T-helper 2 cell treated with Interferon-gamma antibody and Interleukin-4, amounts not matched to agents 100 ng/mL and 5 ng/mL, for 36 hours (primary cell): ENCODE measurements around the gene UBE2L5. TPM values are rescaled to one million over a fixed set of nuclear protein-coding genes. Genes with fewer than 3 reads are reported as not detected.
"Not testable (repeated sequence)": the region's sequence is repeated elsewhere in the genome, so short reads cannot be mapped to it uniquely, and the experiment has no call there.

Experiments used
- intact Hi-C: fragments of 100-400 bp; cut with micrococcal nuclease; formaldehyde crosslinking; loops from one replicate; pipeline ENCODE4 v1.15.1; 2023
- total RNA-seq: library from RNA; stranded (reverse); gene quantifications from 2 replicates; pipeline ENCODE4 v1.2.3, GENCODE V29; 2022

The UBE2L5 gene
- total RNA-seq, 1 donor from 2014 or later: not detected

DNA sequence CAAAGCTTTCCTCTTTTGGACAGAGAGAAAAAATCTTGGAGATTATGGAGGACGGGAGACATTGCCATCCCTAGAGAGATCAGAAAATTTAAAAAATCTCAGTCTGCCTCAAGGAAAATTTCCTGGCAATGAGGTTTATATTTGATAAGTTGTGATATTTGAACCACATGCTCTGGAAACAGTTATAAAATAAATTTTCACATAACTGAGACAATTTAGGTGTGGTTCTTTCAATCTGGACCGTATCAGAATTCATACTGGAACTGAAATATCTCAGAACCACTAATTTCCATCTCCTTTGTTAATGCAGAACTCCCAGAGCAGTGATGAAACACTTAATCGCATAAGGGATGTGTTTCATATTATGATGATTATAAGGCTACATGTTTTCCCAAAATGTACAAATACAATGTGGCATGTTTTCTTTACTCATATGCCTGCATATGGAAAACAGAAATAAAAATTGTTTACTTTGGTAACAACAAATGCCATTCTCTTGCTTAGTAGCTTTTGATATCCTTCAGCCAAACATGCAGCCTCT is 13.7 kb downstream of the UBE2L5 start:
- intact Hi-C loops: no loop called here

GRCh38 chr13:30437177-30437576 is 14.9 kb downstream of the UBE2L5 start:
- intact Hi-C loops: no loop called here

DNA sequence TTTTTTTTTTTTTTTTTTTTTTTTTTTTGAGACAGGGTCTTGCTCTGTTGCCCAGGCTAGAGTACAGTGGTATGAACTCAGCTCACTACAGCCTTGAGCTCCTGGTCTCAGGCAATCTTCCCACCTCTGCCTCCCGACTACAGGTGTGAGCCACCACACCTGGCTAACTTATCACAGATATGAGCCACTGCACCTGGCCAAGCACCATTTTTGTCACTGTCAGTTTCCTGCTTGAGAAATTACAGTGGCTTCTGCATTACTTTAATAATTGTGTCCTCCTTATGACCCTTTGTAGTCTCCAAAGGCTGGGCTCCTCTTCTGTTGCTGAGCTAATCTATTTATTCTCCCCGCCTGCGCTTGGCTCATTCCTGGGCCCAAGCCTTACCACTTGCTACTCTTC is 16.0 kb downstream of the UBE2L5 start:
- intact Hi-C loops: no loop called here

DNA sequence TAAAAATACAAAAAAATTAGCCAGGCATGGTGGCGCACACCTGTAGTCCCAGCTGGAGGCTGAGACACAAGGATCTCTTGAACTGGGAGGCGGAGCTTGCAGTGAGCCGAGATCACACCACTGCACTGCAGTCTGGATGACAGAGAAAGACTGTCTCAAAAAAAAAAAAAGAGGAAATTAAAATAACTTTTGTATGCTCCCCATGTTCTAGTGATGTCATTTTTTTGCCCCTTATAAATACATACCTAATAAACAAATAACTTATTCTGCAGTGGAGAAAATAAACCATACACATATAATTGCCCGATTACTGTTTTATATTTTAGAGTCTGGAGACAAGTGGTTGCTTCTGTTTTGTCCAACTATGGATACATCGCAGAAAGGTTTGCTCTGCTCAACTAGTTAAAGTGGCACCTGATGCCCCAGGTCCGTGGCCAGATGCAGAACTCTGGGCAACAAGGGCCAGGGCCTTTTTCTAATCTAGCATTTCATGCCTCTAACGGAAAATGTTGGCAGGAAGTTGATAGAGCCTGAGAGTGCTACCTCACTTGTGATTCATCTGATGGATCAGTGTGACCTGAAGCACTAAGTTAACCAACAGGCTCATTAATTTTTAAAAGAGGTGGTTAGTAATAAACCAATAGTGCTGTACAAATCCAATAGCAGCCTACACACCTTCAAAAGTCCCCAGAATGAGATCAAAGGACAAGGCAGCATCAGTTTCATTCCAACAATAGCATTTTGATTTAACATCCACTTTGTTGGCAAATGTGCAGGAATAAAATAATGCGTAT is 18.8 kb downstream of the UBE2L5 start:
- intact Hi-C loops: no loop called here

DNA sequence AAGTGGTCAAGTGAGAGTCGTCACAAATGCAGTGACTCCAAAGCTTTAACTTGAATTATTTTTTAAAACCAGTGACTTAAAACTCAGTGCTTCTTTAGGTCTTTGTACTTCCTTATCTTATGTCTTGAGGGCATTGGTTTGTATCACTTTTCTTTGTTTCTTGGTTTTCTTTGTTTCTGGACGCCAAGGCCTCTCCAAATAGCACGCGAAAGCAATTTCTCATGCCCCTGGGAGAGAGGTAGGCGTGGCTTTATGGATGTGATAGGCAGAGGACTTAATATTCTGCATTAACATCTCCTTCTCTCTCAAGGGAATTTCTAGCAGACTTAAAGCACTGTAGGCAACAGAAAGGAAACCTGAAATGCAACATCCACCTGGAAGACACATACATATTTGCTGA is 20.6 kb downstream of the UBE2L5 start:
- intact Hi-C loops: no loop called here

DNA sequence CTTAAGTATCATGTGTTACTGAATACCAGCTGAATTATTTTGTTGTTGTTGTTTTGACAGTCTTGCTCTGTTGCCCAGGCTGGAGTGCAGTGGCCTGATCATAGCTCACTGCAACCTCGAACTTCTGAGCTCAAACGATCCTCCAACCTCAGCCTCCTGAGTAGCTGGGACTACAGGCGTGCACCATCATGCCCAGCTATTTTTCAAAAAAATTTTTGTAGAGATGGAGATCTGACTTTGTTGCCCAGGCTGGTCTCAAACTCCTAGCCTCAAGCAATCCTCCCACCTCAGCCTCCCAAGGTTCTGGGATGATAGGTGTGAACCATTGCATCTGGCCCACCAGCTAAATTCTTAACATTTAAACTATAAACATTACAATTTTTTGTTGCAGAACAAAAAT is 21.2 kb downstream of the UBE2L5 start:
- intact Hi-C loops: not testable (repeated sequence)

GRCh38 chr13:30443957-30444404 is 21.7 kb downstream of the UBE2L5 start:
- intact Hi-C loops: no loop called here

- intact Hi-C loops: no loop called here
These were observed 23.8 kb downstream of the UBE2L5 start for GRCh38 chr13:30446126-30446500.

GRCh38 chr13:30448441-30448840 is 26.1 kb downstream of the UBE2L5 start:
- intact Hi-C loops: no loop called here

DNA sequence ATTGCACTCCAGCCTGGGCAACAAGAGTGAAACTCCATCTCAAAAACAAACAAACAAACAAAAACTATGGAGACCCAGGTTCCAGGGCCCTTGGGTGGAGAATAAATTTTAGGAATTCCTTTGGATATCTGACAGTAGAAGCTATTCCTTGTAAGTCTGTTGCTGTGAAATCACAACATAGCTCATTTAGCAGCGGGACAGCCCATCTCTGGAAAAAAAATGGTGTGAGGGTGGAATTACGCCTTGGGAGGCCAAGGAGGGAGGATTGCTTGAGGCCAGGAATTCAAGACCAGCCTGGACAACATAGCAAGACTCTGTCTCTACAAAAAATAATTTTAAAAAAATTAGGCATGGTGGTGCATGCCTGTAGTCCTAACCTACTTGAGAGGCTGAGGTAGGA is 27.8 kb downstream of the UBE2L5 start:
- intact Hi-C loops: no loop called here

DNA sequence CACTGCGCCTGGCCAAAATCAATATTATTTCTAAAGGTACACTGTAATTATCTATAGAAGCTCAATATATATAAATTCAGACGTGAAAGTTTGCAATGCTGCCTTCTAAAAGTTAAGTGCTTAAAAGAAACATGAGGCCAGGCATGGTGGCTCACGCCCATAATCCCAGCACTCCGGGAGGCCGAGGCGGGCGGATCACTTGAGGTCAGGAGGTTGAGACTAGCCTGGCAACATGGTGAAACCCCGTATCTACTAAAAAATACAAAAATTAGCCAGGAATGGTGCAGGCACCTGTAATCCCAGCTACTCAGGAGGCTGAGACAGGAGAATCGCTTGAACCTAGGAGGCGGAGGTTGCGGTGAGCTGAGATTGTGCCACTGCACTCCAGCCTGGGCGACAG is 29.2 kb downstream of the UBE2L5 start:
- intact Hi-C loops: not testable (repeated sequence)

DNA sequence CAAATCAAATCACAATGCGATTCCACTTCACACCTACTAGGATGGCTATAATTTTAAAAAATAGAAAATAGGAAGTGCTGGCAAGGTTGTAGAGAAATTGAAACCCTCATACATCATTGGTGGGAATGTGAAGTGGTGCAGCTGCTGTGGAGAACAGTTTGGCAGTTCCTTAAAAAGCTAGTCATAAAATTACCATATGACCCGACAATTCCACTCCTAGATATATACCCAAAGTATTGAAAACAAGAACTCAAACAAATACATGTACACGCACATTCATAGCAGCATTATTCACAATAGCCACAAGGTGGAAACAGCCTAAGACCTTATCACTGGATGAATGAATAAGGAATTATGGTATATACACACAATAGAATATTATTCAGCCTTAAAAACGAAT is 31.4 kb downstream of the UBE2L5 start:
- intact Hi-C loops: no loop called here

GRCh38 chr13:30454991-30455390 is 32.7 kb downstream of the UBE2L5 start:
- intact Hi-C loops: no loop called here

DNA sequence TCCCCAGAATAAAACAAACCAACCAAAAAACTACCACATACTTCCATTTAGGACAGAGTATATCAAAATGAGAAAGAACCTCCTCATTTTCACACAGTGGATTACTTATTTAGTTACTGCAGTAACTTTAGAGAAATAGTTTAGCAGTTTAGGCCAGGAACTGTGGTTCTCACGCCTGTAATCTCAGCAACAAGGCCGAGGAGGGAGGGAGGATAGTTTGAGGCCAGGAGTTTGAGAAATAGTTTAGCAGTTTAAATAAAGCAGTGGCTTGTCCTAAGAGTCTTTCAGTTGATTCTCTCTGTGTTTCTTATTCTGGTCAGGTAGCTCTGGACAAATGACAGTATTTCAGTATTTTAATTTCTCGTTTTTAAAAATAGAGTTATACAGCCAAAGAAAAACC is 34.0 kb downstream of the UBE2L5 start:
- intact Hi-C loops: no loop called here

GRCh38 chr13:30457306-30457891 is 35.1 kb downstream of the UBE2L5 start:
- intact Hi-C loops: no loop called here

GRCh38 chr13:30461279-30462066 is 39.2 kb downstream of the UBE2L5 start:
- intact Hi-C loops: loop anchor here (1.0 to 10.0 kb wide), 4 partner anchors 329 to 867 kb away; partner anchors contain the start of gene SLC7A1

- intact Hi-C loops: loop anchor here (1.0 to 10.0 kb wide), 13 partner anchors 40 to 869 kb away; partner anchors contain the start of genes SLC7A1 and UBE2L5
These were observed 41.6 kb downstream of the UBE2L5 start for GRCh38 chr13:30463787-30464495.

DNA sequence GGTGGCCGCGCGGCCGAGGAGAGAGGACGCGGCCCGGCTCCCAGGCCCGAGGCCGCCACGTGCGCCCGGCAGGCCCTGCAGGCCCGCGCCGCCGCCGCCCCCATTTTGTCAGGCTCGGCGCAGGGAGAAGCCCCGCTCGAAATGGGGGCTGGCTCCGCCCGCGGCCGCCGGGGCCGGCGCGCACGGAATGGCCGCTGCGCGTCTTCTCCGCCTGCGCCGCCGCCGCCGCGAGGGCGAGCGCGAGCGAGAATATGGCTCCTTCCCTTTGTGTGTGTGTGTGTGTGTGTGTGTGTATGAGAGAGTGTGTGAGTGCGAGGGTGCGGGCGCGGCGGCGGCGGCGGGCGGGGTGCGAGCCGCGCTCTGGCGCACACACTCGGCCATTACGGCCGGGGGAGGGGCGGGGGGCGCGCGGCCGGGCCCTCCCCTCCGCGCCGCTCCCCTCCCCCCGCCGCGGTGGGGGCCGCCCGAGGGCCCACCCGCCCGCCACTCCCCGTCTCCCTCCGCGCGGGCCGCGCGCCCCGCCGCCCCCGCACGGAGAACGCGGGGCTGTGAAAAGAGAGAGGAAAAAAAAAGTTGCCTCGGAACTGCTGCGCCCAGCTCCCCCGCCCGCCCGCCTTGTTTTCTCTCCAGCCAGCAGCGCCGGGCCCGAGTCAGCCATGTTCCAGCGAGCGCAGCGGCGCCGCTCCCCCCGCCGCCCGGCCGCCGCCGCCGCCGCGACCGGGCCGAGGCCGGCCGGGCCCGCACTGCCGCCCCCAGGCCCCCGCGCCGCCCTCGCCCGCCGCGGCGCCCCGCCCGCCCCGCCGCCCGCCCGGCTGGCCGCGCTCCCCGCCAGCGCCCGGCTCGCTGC is 42.4 kb downstream of the UBE2L5 start:
- intact Hi-C loops: loop anchor here (1.0 to 10.0 kb wide), 16 partner anchors 40 to 870 kb away; partner anchors contain the start of genes HSPH1, SLC7A1, UBE2L5 and UBL3

GRCh38 chr13:30465343-30465592 is 43.0 kb downstream of the UBE2L5 start:
- intact Hi-C loops: loop anchor here (1.0 to 10.0 kb wide), 10 partner anchors 70 to 870 kb away; partner anchors contain the start of genes HSPH1, SLC7A1, UBL3 and USPL1
